ENCODE measurements around the gene EEF1A2. TPM values are rescaled to one million over a fixed set of nuclear protein-coding genes. Genes with fewer than 3 reads are reported as not detected.

Gene EEF1A2
- polyA plus RNA-seq, 2 of the 4 experiments (the other 2 are of a cell fraction) = 16.3 to 129 TPM

DNA sequence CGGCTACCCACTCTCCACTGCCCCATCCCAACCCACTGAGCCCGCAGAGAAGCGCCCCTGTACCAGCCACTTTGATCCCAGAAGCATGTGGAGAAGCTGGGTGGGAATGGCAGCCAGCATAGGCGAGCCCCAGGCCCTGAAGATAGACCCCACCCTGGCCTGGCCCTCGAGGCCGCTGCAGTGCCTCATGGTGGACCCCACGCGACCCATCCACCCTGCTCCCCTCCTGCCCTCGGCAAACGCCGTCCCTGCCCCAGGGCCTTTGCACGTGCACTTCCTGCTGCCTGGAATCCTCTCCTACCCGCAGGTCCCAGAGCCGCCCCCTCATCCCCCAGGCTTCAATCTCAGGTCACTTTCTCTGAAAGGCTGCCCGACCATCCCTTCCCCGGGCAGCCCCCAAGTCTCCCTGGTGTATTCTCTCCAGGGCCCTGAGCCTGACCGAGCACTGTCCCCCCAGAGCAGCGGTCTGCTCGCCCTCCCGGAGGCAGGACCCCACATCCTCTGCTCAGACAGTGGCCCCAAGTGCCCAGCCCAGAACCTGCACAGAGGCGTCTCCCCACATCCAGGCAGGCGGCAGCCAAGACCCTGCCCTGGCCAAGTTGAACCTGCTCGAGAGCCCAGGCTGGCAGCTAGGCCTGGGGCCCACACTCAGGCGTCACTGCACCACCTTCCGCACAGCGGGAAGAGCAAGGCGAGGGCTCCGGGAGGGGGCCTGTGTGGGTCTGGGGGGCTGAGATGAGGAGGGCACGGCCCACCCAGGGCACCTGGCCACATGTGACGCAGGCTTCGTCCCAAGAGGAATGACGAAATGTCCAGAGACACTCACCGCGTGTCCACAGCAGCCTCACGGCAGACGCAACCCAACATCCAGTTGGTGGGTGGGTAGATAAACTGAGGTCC is 40.5 kb downstream of the EEF1A2 start:
- ATAC-seq = no peak
- Histone ChIP-seq H3K9me3 (no peaks in the 10 kb centered on the region), H3K4me2 (no peak overlapping the region), H3K4me1 (peaks cover 7% of the 10 kb centered on the region), H3K4me3 (no peak overlapping the region), H3K27ac (no peak overlapping the region)
- TF ChIP-seq PHF8 (IDR thresholded peaks at IDR 0.05; ENCODE audit: borderline replicate concordance, low read depth) = no peak
- TF ChIP-seq NPAS2 (CRISPR knock-in tag; IDR thresholded peaks at IDR 0.05; ENCODE audit: borderline replicate concordance) = no peak
- TF ChIP-seq RAD21 (conservative IDR thresholded peaks at IDR 0.05 in 1 of 2, IDR thresholded peaks at IDR 0.05 in 1 of 2) = no peak
- no peak for TF ChIP-seq NFE2L2 (conservative IDR thresholded peaks at IDR 0.05; ENCODE audit: low read length)
- no peak for TF ChIP-seq HOXB5 (CRISPR knock-in tag; IDR thresholded peaks at IDR 0.05)
- no peak for FAIRE-seq
- DNase-seq (ENCODE audit: low read depth in 1 of 2, low spot score in 1 of 2) = no peak
- POLR2A ChIA-PET = no interaction called here
- CTCF ChIA-PET = interaction anchor here (1.0 to 1.6 kb wide), 3 partner anchors 22 to 38 kb away, joined by 3 to 5 read pairs (median 4); no protein-coding TSS in a partner anchor
- 74% methylated on average over 27 of the region's 36 CpGs for WGBS (ENCODE audit: missing lambda C conversion rate)

GRCh38 chr20:63457737-63458136 is 41.1 kb downstream of the EEF1A2 start:
- FAIRE-seq (no peak), DNase-seq (ENCODE audit: low read depth in 1 of 2, low spot score in 1 of 2) (peak; percentile 58 to 60), ATAC-seq (peak; percentile 28 to 35; a peak in 5 of 6 replicates)
- no peaks in the 10 kb centered on the region for H3K9me3 ChIP-seq
- TF ChIP-seq USF2 (IDR thresholded peaks at IDR 0.05) (peak; percentile 75), KDM5A (IDR thresholded peaks at IDR 0.05) (no peak), HOXB13 (CRISPR knock-in tag; IDR thresholded peaks at IDR 0.05; ENCODE audit: low read depth) (no peak), HMGXB4 (CRISPR knock-in tag; IDR thresholded peaks at IDR 0.05; ENCODE audit: borderline replicate concordance) (no peak), POLR2A (IDR thresholded peaks at IDR 0.05; ENCODE audit: low read length) (no peak), RFX5 (IDR thresholded peaks at IDR 0.05) (no peak), RCOR1 (IDR thresholded peaks at IDR 0.05; ENCODE audit: low read depth, low read length) (no peak), JUN (IDR thresholded peaks at IDR 0.05) (no peak), CTCF (IDR thresholded peaks at IDR 0.05) (no peak), MAX (IDR thresholded peaks at IDR 0.05) (peak; percentile 43; the same call in 1 of the 2 replicates), NPAS2 (CRISPR knock-in tag; IDR thresholded peaks at IDR 0.05; ENCODE audit: borderline replicate concordance) (peak; percentile 61), ZC3H11A (IDR thresholded peaks at IDR 0.05) (no peak), MAFK (IDR thresholded peaks at IDR 0.05; ENCODE audit: partially characterized antibody) (peak; percentile 65), ZNF302 (CRISPR knock-in tag; IDR thresholded peaks at IDR 0.05) (no peak), MAZ (IDR thresholded peaks at IDR 0.05; ENCODE audit: borderline replicate concordance, low read depth, low read length) (no peak), FOXS1 (CRISPR knock-in tag; IDR thresholded peaks at IDR 0.05) (no peak), RNF2 (IDR thresholded peaks at IDR 0.05; ENCODE audit: borderline replicate concordance, low read depth) (no peak), ESRRA (IDR thresholded peaks at IDR 0.05; ENCODE audit: borderline replicate concordance, low read length) (no peak)
- H3K4me1 ChIP-seq = peaks cover 7% of the 10 kb centered on the region
- ChIA-PET POLR2A (no interaction called here), CTCF (interaction anchor here (0.7 to 1.6 kb wide), 3 partner anchors 17 to 39 kb away, joined by 3 to 5 read pairs (median 3); no protein-coding TSS in a partner anchor)
- peak overlapping the region in 1 of 2 experiments; percentile 16; a peak in 1 of 6 replicates for H3K27ac ChIP-seq
- H3K4me2 ChIP-seq = no peak overlapping the region
- no peak overlapping the region for H3K4me3 ChIP-seq
- 0% methylated on average over 1 of the region's 17 CpGs for WGBS (ENCODE audit: missing lambda C conversion rate)
